ENCODE data around the gene APMAP. TPM values are rescaled to one million over a fixed set of nuclear protein-coding genes. Genes with fewer than 3 reads are reported as not detected.

The APMAP gene
- total RNA-seq, 1 experiment from 2014 or later, result 67.8 TPM

GRCh38 chr20:25018425-25018824 is 25.9 kb upstream of the APMAP start:
- H3K4me1 ChIP-seq (ENCODE audit: insufficient read depth, low read length), result no peaks in the 10 kb centered on the region; the same call in 1 of the 2 replicates
- no peak overlapping the region for H3K18ac ChIP-seq (ENCODE audit: insufficient read length, low read depth, low read length)
- no peak overlapping the region for H4K8ac ChIP-seq (replicated peaks; ENCODE audit: insufficient read length, low read depth, low read length)
- H3K27me3 ChIP-seq (ENCODE audit: insufficient read depth, low read length), result no peaks in the 10 kb centered on the region
- no peak overlapping the region for H3K27ac Mint-ChIP-seq
- no peak overlapping the region for H3K4ac ChIP-seq (ENCODE audit: low read depth, low read length)
- no peak overlapping the region for H3K9ac ChIP-seq (ENCODE audit: extremely low read depth, insufficient read length, low read length)
- no peaks in the 10 kb centered on the region for H3K9me3 Mint-ChIP-seq
- no peaks in the 10 kb centered on the region for H4K20me1 ChIP-seq (ENCODE audit: control insufficient read depth, insufficient read depth, insufficient read length)
- no peak overlapping the region for H2BK15ac ChIP-seq (ENCODE audit: low read depth, low read length)
- H3K79me1 ChIP-seq (ENCODE audit: insufficient read depth, low read depth, low read length, poor library complexity, severe bottlenecking), result no peaks in the 10 kb centered on the region
- H3K9me3 ChIP-seq (ENCODE audit: control insufficient read depth, low read depth, low read length), result no peaks in the 10 kb centered on the region
- H3K27me3 Mint-ChIP-seq (ENCODE audit: low read depth), result peaks cover 11% of the 10 kb centered on the region
- no peak overlapping the region for H3K23ac ChIP-seq (ENCODE audit: insufficient read length, low read depth, low read length)
- no peak overlapping the region for H3K27ac ChIP-seq (ENCODE audit: insufficient read length, low read depth, low read length)
- no peaks in the 10 kb centered on the region for H3K36me3 Mint-ChIP-seq (ENCODE audit: insufficient read depth in 1 of 3, low read depth in 3 of 3)
- H3K56ac ChIP-seq (ENCODE audit: insufficient read length, low read depth, low read length), result no peak overlapping the region
- H3K4me3 Mint-ChIP-seq, result no peak overlapping the region
- no peak overlapping the region for H3K4me2 ChIP-seq (ENCODE audit: insufficient read depth, insufficient read length, low read length)
- H2BK20ac ChIP-seq (ENCODE audit: low read depth, low read length, poor library complexity, severe bottlenecking), result no peak overlapping the region
- peaks cover 20 to 23% of the 10 kb centered on the region in 2 experiments for H3K4me1 Mint-ChIP-seq
- H2BK120ac ChIP-seq (ENCODE audit: low read depth, low read length, poor library complexity, severe bottlenecking), result no peak overlapping the region
- no CpG with 5 or more reads among the region's 2 CpGs for WGBS (ENCODE audit: extremely low coverage, insufficient read length, low lambda C conversion rate)
- no peak for TF ChIP-seq CTCF (conservative IDR thresholded peaks at IDR 0.05)
- no peak overlapping the region for H3T11ph ChIP-seq (ENCODE audit: low read length)
- H2AK5ac ChIP-seq (ENCODE audit: insufficient read length, low read length), result no peak overlapping the region
- H3K23me2 ChIP-seq (ENCODE audit: insufficient read length, low read depth, low read length, poor library complexity, severe bottlenecking), result no peaks in the 10 kb centered on the region
- no peak for DNase-seq
- no peak overlapping the region for H3K14ac ChIP-seq (ENCODE audit: insufficient read depth, low read length)
- no peak overlapping the region for H4K91ac ChIP-seq (ENCODE audit: insufficient read length, low read depth, low read length)
- H2BK12ac ChIP-seq (ENCODE audit: insufficient read length, low read depth, low read length), result no peak overlapping the region
- H4K5ac ChIP-seq (ENCODE audit: insufficient read length, low read depth, low read length), result no peak overlapping the region
- H2BK5ac ChIP-seq (ENCODE audit: insufficient read length, low read length), result no peak overlapping the region
- no peak overlapping the region for H2AFZ ChIP-seq (ENCODE audit: low read length)
- no peaks in the 10 kb centered on the region for H3K79me2 ChIP-seq (ENCODE audit: insufficient read depth, low read length)
